ENCODE measurements around the gene LRRC26.

LRRC26 gene

GRCh38 chr9:137157618-137158415, 12.0 kb downstream of the LRRC26 start:
- Histone ChIP-seq H3K4me2 (ENCODE audit: low read length) (peak overlapping the region; percentile 51), H3K9me3 (ENCODE audit: control insufficient read depth, insufficient read depth, low read length) (0 out of 2 replicates have a peak, but pooled peaks cover 4% of the 10 kb centered on the region), H4K20me1 (ENCODE audit: control insufficient read depth, insufficient read depth, low read depth, low read length) (no peaks in the 10 kb centered on the region; the same call in 1 of the 2 replicates), H3K4me3 (ENCODE audit: low read length) (no peak overlapping the region; the same call in 1 of the 2 replicates), H3F3A (ENCODE audit: control insufficient read depth, insufficient read depth) (no peaks in the 10 kb centered on the region), H3K79me2 (ENCODE audit: control insufficient read depth, low read length) (no peaks in the 10 kb centered on the region), H3K9me2 (replicated peaks; ENCODE audit: control insufficient read depth, low read length) (no peaks in the 10 kb centered on the region), H3K4me1 (ENCODE audit: control insufficient read depth, low read length) (peaks cover 37% of the 10 kb centered on the region), H3K36me3 (ENCODE audit: control insufficient read depth, low read length) (no peaks in the 10 kb centered on the region), H3K27ac (ENCODE audit: low read depth, low read length) (no peak overlapping the region), H3K27me3 (ENCODE audit: control insufficient read depth, low read length) (peaks cover 24% of the 10 kb centered on the region)
- TF ChIP-seq EZH2phosphoT487 (IDR thresholded peaks at IDR 0.05; ENCODE audit: borderline replicate concordance, low read length) (no peak), CTCF (IDR thresholded peaks at IDR 0.05; ENCODE audit: low read depth, low read length, poor library complexity, severe bottlenecking) (no peak)

- Histone ChIP-seq H3K27ac (ENCODE audit: low read depth, low read length) (no peak overlapping the region), H3K27me3 (ENCODE audit: control insufficient read depth, low read length) (peaks cover 19% of the 10 kb centered on the region), H3K4me1 (ENCODE audit: control insufficient read depth, low read length) (peaks cover 37% of the 10 kb centered on the region), H3F3A (ENCODE audit: control insufficient read depth, insufficient read depth) (no peaks in the 10 kb centered on the region), H3K36me3 (ENCODE audit: control insufficient read depth, low read length) (no peaks in the 10 kb centered on the region), H3K4me3 (ENCODE audit: low read length) (peak overlapping the region; percentile 5), H3K9me2 (replicated peaks; ENCODE audit: control insufficient read depth, low read length) (no peaks in the 10 kb centered on the region), H3K4me2 (ENCODE audit: low read length) (peak overlapping the region; percentile 35), H3K79me2 (ENCODE audit: control insufficient read depth, low read length) (no peaks in the 10 kb centered on the region), H4K20me1 (ENCODE audit: control insufficient read depth, insufficient read depth, low read depth, low read length) (no peaks in the 10 kb centered on the region; the same call in 1 of the 2 replicates), H3K9me3 (ENCODE audit: control insufficient read depth, insufficient read depth, low read length) (0 out of 2 replicates have a peak, but pooled peaks cover 5% of the 10 kb centered on the region)
- no peak for TF ChIP-seq EZH2phosphoT487 (IDR thresholded peaks at IDR 0.05; ENCODE audit: borderline replicate concordance, low read length)
- no peak for TF ChIP-seq CTCF (IDR thresholded peaks at IDR 0.05; ENCODE audit: low read depth, low read length, poor library complexity, severe bottlenecking)
These were observed 13.1 kb downstream of the LRRC26 start for GRCh38 chr9:137156567-137157375.

GRCh38 chr9:137152844-137153405, 16.9 kb downstream of the LRRC26 start:
- no peak overlapping the region for H3K4me2 ChIP-seq (ENCODE audit: low read length)
- H3K4me3 ChIP-seq (ENCODE audit: low read length): no peak overlapping the region
- peaks cover 30% of the 10 kb centered on the region for H3K4me1 ChIP-seq (ENCODE audit: control insufficient read depth, low read length)
- H3K9me2 ChIP-seq (replicated peaks; ENCODE audit: control insufficient read depth, low read length): no peaks in the 10 kb centered on the region
- 0 out of 2 replicates have a peak, but pooled peaks cover 5% of the 10 kb centered on the region for H3K9me3 ChIP-seq (ENCODE audit: control insufficient read depth, insufficient read depth, low read length)
- H3K79me2 ChIP-seq (ENCODE audit: control insufficient read depth, low read length): no peaks in the 10 kb centered on the region
- H3K27ac ChIP-seq (ENCODE audit: low read depth, low read length): no peak overlapping the region
- H4K20me1 ChIP-seq (ENCODE audit: control insufficient read depth, insufficient read depth, low read depth, low read length): no peaks in the 10 kb centered on the region; the same call in 1 of the 2 replicates
- TF ChIP-seq EZH2phosphoT487 (IDR thresholded peaks at IDR 0.05; ENCODE audit: borderline replicate concordance, low read length) (no peak), CTCF (IDR thresholded peaks at IDR 0.05; ENCODE audit: low read depth, low read length, poor library complexity, severe bottlenecking) (no peak)
- peaks cover 6% of the 10 kb centered on the region; the same call in 1 of the 2 replicates for H3K27me3 ChIP-seq (ENCODE audit: control insufficient read depth, low read length)
- H3F3A ChIP-seq (ENCODE audit: control insufficient read depth, insufficient read depth): peaks cover 2% of the 10 kb centered on the region; the same call in 1 of the 2 replicates
- H3K36me3 ChIP-seq (ENCODE audit: control insufficient read depth, low read length): no peaks in the 10 kb centered on the region

Data from DOHH2 (cell line).